Measurements from ENCODE around the gene PDE4B.

GRCh38 chr1:66176012-66176715, 383.5 kb downstream of the PDE4B start:
- TF ChIP-seq CTCF (IDR thresholded peaks at IDR 0.05) (no peak), POLR2A (IDR thresholded peaks at IDR 0.05) (no peak), EP300 (IDR thresholded peaks at IDR 0.05) (no peak)
